ENCODE measurements around the gene TARS2.

GRCh38 chr1:150543500-150544143, 56.4 kb downstream of the TARS2 start:
- no peak for TF ChIP-seq CTCF (IDR thresholded peaks at IDR 0.05; ENCODE audit: insufficient read depth, low read length, poor library complexity, severe bottlenecking)
- no peak for TF ChIP-seq EZH2phosphoT487 (conservative IDR thresholded peaks at IDR 0.05; ENCODE audit: low read length)

Measured in SU-DHL-6 (cell line).